OCI-LY7 (cell line): Measurements from ENCODE around the gene SBNO1.

ENCODE experiments used
- CTCF ChIP-seq: fragments of 200-600 bp; sonication (generic); conservative IDR thresholded peaks from 2 replicates; pipeline ENCODE4 v1.5.1; 2014; ENCODE audit warnings: mild to moderate bottlenecking, antibody characterized with exemption, low read length, moderate library complexity, mixed read lengths
- EZH2phosphoT487 ChIP-seq: fragments of 200-600 bp; sonication (generic); IDR thresholded peaks from 2 replicates; pipeline ENCODE4 v1.6.1; 2018; ENCODE audit warnings: low read depth, borderline replicate concordance, mild to moderate bottlenecking, mixed run types, antibody characterized with exemption, low read length, moderate library complexity, mixed read lengths

DNA sequence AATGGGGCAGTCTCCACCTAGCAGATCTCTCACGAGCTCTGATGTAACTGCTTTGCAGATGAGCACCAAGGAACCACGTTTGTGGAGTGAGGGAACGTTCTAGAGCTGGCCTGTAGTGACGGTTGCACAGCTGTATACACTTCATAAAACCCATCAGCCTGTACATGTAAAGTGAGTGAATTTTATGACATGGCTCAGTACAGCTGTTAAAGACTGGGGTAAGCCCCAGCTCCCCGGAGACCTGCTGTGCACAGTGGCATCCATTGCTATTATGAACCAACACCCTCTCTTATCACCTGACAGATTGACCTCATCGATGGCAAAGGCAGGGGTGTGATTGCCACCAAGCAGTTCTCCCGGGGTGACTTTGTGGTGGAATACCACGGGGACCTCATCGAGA, 39.9 kb upstream of the SBNO1 start:
- TF ChIP-seq CTCF (no peak), EZH2phosphoT487 (no peak)
